HFF-Myc (cell line): ENCODE measurements around the gene NIPBL.
"Not testable (repeated sequence)": the region's sequence is repeated elsewhere in the genome, so short reads cannot be mapped to it uniquely, and the experiment has no call there.

Experiments
- DNase-seq: peaks from one replicate; pipeline ENCODE4 v3.0.0-alpha.2; 2011; ENCODE audit warnings: low read depth; ENCODE audit errors: extremely low read depth
- H3K4me3 ChIP-seq: replicated peaks from 2 replicates; pipeline ENCODE4 v1.5.1; 2011; ENCODE audit warnings: low read depth, mild to moderate bottlenecking, control low read depth, low read length
- CTCF ChIP-seq: IDR thresholded peaks from 2 replicates; pipeline ENCODE4 v1.5.1; 2012; ENCODE audit warnings: mild to moderate bottlenecking, low read depth, low read length, control low read depth; ENCODE audit errors: missing control alignments

Gene NIPBL

GRCh38 chr5:37075399-37075950 lies 198.9 kb downstream of the NIPBL start:
- no peak for TF ChIP-seq CTCF
- DNase-seq, result no peak
- H3K4me3 ChIP-seq, result no peak overlapping the region

- DNase-seq, result no peak
- no peak overlapping the region for H3K4me3 ChIP-seq
- no peak for TF ChIP-seq CTCF
These were observed 200.6 kb downstream of the NIPBL start for GRCh38 chr5:37077146-37077545.

GRCh38 chr5:37080697-37081096 lies 204.1 kb downstream of the NIPBL start:
- TF ChIP-seq CTCF, result no peak
- no peak for DNase-seq
- no peak overlapping the region for H3K4me3 ChIP-seq

- not testable (repeated sequence) for H3K4me3 ChIP-seq
These were observed 206.4 kb downstream of the NIPBL start for GRCh38 chr5:37082977-37083376.

DNA sequence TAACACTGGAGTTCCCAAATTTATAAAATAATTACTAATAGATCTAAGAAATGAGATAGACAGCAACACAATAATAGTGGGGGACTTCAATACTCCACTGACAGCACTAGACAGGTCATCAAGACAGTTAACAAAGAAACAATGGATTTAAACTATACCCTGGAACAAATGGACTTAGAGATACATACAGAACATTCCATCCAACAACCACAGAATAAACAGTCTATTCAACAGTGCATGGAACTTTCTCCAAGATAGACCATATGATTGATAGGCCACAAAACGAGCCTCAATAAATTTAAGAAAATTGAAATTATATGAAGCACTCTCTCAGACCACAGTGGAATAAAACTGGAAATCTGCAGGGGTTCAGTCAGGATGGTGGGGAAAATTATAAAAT lies 209.5 kb downstream of the NIPBL start:
- not testable (repeated sequence) for DNase-seq

More at GRCh38 chr5:37082977-37083376, 206.4 kb downstream of the NIPBL start:
- DNase-seq, result not testable (repeated sequence)

DNA sequence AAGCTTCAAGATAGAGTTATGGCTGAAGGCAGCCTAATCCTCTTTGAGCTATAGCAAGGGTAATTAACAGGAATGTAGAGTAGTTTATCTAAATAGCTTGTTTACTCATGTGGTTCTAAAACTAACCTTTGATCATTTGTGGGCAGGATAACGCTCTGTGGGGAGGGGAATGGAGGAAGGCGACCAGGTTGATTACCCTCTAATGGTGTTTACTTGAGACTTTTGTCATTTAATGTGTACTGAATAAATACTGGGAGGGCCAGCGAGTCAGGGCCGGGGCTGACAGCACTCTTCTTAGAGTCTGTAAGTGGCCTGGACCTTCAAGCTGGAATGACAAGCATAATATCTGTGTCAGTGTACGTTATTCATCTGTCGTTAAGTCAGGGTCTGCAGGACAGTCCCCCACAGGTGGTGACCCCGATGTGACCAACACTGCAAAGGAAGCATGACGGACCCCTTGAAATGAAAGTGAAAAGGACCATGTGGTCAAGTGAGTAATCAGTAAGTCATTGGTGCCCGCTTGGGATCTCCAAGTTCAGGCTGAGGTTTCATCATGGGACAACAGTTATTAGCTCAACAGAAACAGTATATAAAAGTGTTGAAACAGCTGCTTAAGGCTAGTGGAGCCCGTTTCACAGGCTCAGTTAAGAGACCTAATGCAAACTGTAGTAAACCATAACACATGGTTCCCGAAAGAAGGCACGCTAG lies 210.1 kb downstream of the NIPBL start:
- H3K4me3 ChIP-seq, result no peak overlapping the region
- no peak for TF ChIP-seq CTCF
- no peak for DNase-seq

More for the DNA sequence above, 209.5 kb downstream of the NIPBL start:
- not testable (repeated sequence) for H3K4me3 ChIP-seq

GRCh38 chr5:37088009-37088408 lies 211.4 kb downstream of the NIPBL start:
- TF ChIP-seq CTCF, result no peak
- H3K4me3 ChIP-seq, result no peak overlapping the region
- DNase-seq, result no peak
